Small intestine (tissue), 7 donors: ENCODE data around the gene SOD2. TPM values are rescaled to one million over a fixed set of nuclear protein-coding genes. Genes with fewer than 3 reads are reported as not detected.
"Not testable (repeated sequence)": the region's sequence is repeated elsewhere in the genome, so short reads cannot be mapped to it uniquely, and the experiment has no call there.

Experiments
- DNase-seq, 2 donors: peaks; one replicate each; pipeline versions ENCODE4 v3.0.0 to v3.0.0-alpha.2; 2013
- FAIRE-seq: peaks from 2 replicates; lab custom pipeline; 2012; peaks lifted over from hg19 to GRCh38; lab: Jason Lieb, UNC
- H3K27ac ChIP-seq, 3 donors: one replicate each; pipeline ENCODE4 v1.5.1; 2013; ENCODE audit warnings: low read length in 2 of 3, mild to moderate bottlenecking in 2 of 3, control low read depth in 1 of 3, inconsistent platforms in 1 of 3, low read depth in 1 of 3, moderate library complexity in 1 of 3
- H3K27me3 ChIP-seq, 3 donors: one replicate each; pipeline ENCODE4 v1.6.1; 2013; ENCODE audit warnings: low read length in 3 of 3, inconsistent platforms in 1 of 3; ENCODE audit not compliant: control insufficient read depth in 3 of 3, insufficient read depth in 3 of 3
- H3K36me3 ChIP-seq, 3 donors: one replicate each; pipeline ENCODE4 v1.6.1; 2013; ENCODE audit warnings: low read length in 3 of 3, inconsistent platforms in 1 of 3, low read depth in 1 of 3, mild to moderate bottlenecking in 1 of 3, moderate library complexity in 1 of 3; ENCODE audit not compliant: control insufficient read depth in 3 of 3, insufficient read depth in 2 of 3
- H3K4me1 ChIP-seq, 3 donors: one replicate each; pipeline ENCODE4 v1.6.1; 2013; ENCODE audit warnings: low read length in 2 of 3, inconsistent platforms in 1 of 3, low read depth in 1 of 3, mild to moderate bottlenecking in 1 of 3, moderate library complexity in 1 of 3; ENCODE audit not compliant: control insufficient read depth in 3 of 3, insufficient read depth in 2 of 3
- H3K4me3 ChIP-seq, 3 donors: one replicate each; pipeline ENCODE4 v1.5.1; 2013; ENCODE audit warnings: low read length in 3 of 3, control low read depth in 1 of 3, inconsistent platforms in 1 of 3, low read depth in 1 of 3, mild to moderate bottlenecking in 1 of 3, moderate library complexity in 1 of 3
- H3K9me3 ChIP-seq, 2 donors: one replicate each; pipeline ENCODE4 v1.6.1; 2013; ENCODE audit warnings: low read depth in 1 of 2, low read length in 1 of 2; ENCODE audit not compliant: control insufficient read depth in 2 of 2, insufficient read depth in 1 of 2
- WGBS, 3 donors: extraction: QIAGEN DNeasy Blood & Tissue Kit; methylation state at CpG; one replicate each; pipeline ENCODE4 v1.1.7; 2013; 5-methylcytosine and 5-hydroxymethylcytosine counted together
- polyA plus RNA-seq, 4 donors: library from polyadenylated mRNA; stranded (reverse) in 3 of 4; unstranded in 1 of 4; fragments of 200-250 nt in 3 of 4; fragments of 120-200 nt in 1 of 4; gene quantifications; one replicate each; pipeline versions ENCODE4 v1.2.1 to v1.2.3, GENCODE V29; 2013
- donor health status: healthy with polysubstance abuse.
- donor health status: control.
- donor health status: control.
- donor health status: Bipolar disorder and iron deficiency.
- donor health status: healthy.

Gene SOD2
- polyA plus RNA-seq, 4 donors, result 81.6 to 250 (median 140) TPM

DNA sequence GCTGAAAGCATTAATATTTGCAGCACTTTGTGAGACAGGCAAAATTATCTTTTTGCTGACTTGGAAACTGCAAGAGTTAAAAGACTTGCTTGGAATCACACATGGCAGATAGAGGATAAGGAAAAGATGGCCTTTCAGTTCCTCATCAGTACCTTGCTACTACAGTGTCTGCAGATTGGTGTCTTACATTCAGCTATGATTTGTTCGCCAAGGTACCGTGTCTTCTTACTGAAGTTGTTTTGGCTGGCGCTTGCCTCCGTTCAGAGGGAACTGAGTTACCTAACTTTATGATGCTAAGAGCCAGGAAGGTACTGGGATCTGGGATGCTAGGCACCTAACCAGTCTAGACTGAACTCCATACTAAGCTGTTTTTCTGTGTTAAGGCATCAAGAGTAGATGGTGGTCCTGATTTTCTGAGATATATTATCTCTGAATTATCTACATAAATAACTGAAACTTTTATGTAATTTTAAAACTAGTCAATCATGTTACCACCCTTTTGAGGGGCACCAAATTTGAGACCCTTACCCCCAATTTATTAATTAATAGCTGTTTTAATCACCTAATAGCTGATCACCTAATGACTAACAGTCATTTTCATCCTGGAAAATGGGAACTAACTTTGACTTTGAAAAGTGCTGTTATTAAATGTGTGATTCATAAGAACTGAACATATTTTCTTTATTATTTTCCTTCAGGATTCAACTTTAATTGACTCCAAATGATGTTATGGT, 36.7 kb upstream of the SOD2 start:
- DNase-seq (peak; percentile 18 to 33), FAIRE-seq (no peak)
- Histone ChIP-seq H3K36me3 (peaks cover 0 to 14% (median 0%) of the 10 kb centered on the region in 3 donors), H3K9me3 (no peaks in the 10 kb centered on the region), H3K27ac (no peak overlapping the region), H3K4me1 (peaks cover 0 to 2% (median 0%) of the 10 kb centered on the region in 3 donors), H3K27me3 (no peaks in the 10 kb centered on the region), H3K4me3 (peak overlapping the region in 2 of 3 donors; percentile 8 to 30)
- WGBS, 3 donors, result 10 to 30% (median 16%) methylated on average over 4 of the region's 4 CpGs

- Histone ChIP-seq H3K27ac (peak overlapping the region in 1 of 3 donors; percentile 97), H3K4me1 (peaks cover 0 to 2% (median 0%) of the 10 kb centered on the region in 3 donors), H3K4me3 (peak overlapping the region in 2 of 3 donors; percentile 78 to 100), H3K9me3 (no peaks in the 10 kb centered on the region), H3K27me3 (no peaks in the 10 kb centered on the region), H3K36me3 (peaks cover 0 to 18% (median 0%) of the 10 kb centered on the region in 3 donors)
- FAIRE-seq, result no peak
- 0 to 1% (median 1%) methylated on average over 9 of the region's 9 CpGs for WGBS, 3 donors
- peak; percentile 13 to 24 for DNase-seq
Measured at GRCh38 chr6:159728531-159728964, 35.5 kb upstream of the SOD2 start.

DNA sequence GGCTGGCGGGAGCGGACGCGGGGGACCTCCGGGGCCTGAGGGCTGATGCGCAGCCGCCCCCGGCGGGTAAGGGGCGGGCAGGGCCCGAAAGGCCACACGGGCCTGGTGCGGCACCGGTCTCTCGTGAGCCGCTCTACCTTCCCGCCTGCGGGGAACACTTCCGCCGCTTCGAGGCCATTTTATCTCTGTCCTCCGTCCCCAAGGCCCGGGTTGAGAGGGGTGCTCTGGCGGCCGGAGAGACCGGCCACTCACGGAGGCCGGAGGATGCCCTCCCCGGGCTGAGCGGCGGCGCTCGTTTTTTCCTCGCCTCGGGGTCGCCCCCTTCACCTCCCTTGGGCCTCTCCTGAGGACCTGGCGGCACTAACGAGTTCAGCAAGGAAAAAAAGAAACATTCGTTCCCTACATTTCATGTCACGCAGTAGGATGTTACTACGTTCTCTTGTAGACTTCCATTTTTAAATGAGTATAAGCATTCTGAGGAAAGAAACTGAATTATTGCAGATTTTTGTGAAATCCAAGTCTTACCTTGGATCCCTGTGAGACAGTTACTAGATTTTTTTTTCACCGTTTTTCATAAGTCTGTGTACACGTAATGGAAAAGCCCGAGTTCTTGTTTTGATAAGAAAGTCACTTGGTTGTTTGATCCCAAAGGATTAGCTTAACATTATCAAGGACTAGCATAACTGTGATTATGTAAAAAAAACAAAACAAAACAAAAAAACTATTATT, 34.8 kb upstream of the SOD2 start:
- 0 to 1% (median 0%) methylated on average over 30 to 44 of the region's 44 CpGs for WGBS, 3 donors
- FAIRE-seq, result no peak
- Histone ChIP-seq H3K4me3 (peak overlapping the region; percentile 75 to 100 (median 78)), H3K4me1 (peaks cover 0 to 2% (median 0%) of the 10 kb centered on the region in 3 donors), H3K36me3 (peaks cover 0 to 14% (median 0%) of the 10 kb centered on the region in 3 donors), H3K9me3 (peaks cover 0 to 2% of the 10 kb centered on the region in 2 donors), H3K27me3 (no peaks in the 10 kb centered on the region), H3K27ac (peak overlapping the region; percentile 96 to 100 (median 97))
- DNase-seq, result peak in 1 of 2 donors; percentile 42

DNA sequence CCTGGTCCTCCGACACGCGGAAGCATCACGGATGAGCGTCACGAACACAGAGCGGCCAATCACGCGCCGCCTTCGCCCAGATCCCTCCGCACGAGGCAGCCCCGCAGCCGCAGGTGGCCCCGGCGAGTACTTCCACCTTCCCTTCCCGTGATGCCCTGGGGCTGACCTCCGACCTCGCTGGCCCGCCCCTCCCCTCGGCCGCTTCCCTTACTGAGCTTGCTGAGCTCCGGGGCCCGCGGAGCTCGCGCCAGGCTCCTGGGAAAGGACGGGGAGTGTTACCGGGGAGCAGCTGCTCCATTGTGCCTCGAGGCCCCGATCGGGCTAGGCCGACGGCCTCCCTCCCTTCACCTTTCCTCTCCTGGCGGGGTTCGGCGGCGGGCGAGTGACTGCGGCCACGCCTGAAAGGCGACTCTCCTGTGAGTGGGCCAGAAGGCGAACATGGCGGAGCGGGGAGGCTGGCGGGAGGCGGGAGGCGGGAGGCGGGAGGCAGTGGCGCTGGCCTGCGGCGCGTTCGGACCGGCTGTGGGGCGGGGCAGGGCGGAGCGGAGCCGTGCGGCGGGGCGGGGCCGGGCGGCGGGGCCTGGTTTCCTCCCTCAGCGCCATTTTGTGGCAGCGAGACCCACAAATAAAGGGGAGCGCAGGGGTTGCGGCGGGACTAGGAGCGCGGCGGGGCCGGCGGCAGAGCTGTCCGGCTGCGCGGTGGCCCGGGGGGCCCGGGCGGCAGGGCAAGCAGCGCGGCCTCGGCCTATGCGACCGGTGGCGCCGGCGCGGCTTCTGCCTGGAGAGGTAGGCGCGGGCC, 34.1 kb upstream of the SOD2 start, which contains the start of gene WTAP:
Gene WTAP, plus strand, starts transcription at position 589 of the 799 bp plus-strand sequence. CDS start 8,760 bp downstream, outside the sequence.
- Histone ChIP-seq H3K27me3 (no peaks in the 10 kb centered on the region), H3K4me3 (peak within 1 kb of the TSS; percentile 75 to 100 (median 78)), H3K9me3 (peaks cover 0 to 2% of the 10 kb centered on the region in 2 donors), H3K36me3 (peaks cover 0 to 12% (median 0%) of the 10 kb centered on the region in 3 donors), H3K27ac (peak within 1 kb of the TSS; percentile 100), H3K4me1 (peaks cover 0 to 2% (median 0%) of the 10 kb centered on the region in 3 donors)
- FAIRE-seq, result no peak
- peak; percentile 97 to 98 for DNase-seq
- WGBS, 3 donors, result 0 to 1% (median 0%) methylated on average over 47 to 93 of the region's 93 CpGs

GRCh38 chr6:159726255-159726917, 33.3 kb upstream of the SOD2 start:
- DNase-seq, result no peak
- Histone ChIP-seq H3K36me3 (peaks cover 0 to 15% (median 0%) of the 10 kb centered on the region in 3 donors), H3K4me1 (peaks cover 0 to 2% (median 0%) of the 10 kb centered on the region in 3 donors), H3K27ac (peak overlapping the region; percentile 98 to 100 (median 100)), H3K4me3 (peak overlapping the region; percentile 57 to 100 (median 77)), H3K9me3 (peaks cover 0 to 2% of the 10 kb centered on the region in 2 donors), H3K27me3 (no peaks in the 10 kb centered on the region)
- 0 to 1% (median 0%) methylated on average over 30 of the region's 30 CpGs for WGBS, 3 donors
- FAIRE-seq, result no peak

DNA sequence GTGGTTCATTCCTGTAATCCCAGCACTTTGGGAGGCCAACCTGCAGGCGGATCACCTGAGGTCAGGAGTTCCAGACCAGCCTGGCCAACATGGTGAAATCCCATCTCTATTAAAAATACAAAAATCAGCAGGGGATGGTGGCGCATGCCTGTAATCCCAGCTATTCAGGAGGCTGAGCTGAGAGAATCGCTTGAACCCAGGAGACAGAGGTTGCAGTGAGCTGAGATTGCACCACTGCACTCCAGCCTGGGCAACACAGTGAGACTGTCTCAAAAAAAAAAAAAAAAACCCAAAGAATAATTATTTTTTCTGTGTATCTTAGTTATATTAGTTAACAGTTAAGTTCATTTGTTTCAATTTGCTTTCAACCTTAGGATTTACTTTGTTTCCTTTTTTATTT, 32.2 kb upstream of the SOD2 start:
- not testable (repeated sequence) for FAIRE-seq

GRCh38 chr6:159724778-159725177, 31.7 kb upstream of the SOD2 start:
- peaks cover 0 to 2% (median 0%) of the 10 kb centered on the region in 3 donors for H3K4me1 ChIP-seq
- H3K36me3 ChIP-seq, result peaks cover 0 to 11% (median 0%) of the 10 kb centered on the region in 3 donors
- H3K9me3 ChIP-seq, result peaks cover 0 to 2% of the 10 kb centered on the region in 2 donors
- no peaks in the 10 kb centered on the region for H3K27me3 ChIP-seq
- 93 to 95% (median 93%) methylated on average over 4 of the region's 4 CpGs for WGBS, 3 donors
- no peak overlapping the region for H3K27ac ChIP-seq
- no peak for FAIRE-seq
- DNase-seq, result no peak
- no peak overlapping the region for H3K4me3 ChIP-seq

More for the DNA sequence above, 32.2 kb upstream of the SOD2 start:
- H3K36me3 ChIP-seq, H3K27ac ChIP-seq, H3K4me1 ChIP-seq, H3K27me3 ChIP-seq, H3K4me3 ChIP-seq, H3K9me3 ChIP-seq, DNase-seq: not testable (repeated sequence)
- 95 to 97% (median 97%) methylated on average over 3 of the region's 3 CpGs for WGBS, 3 donors
